GM23338 (cell line): ENCODE measurements around the gene STPG4.

ENCODE experiments used
- CREB1 ChIP-seq: fragments of 250-450 bp; sonication (Bioruptor Pico); IDR thresholded peaks from 2 replicates; pipeline ENCODE4 v1.5.0; 2020; ENCODE audit warnings: low read depth, mild to moderate bottlenecking, moderate library complexity
- CTCF ChIP-seq, 2 experiments: fragments of 200-600 bp in 1 of 2; sonication (generic) in 1 of 2; conservative IDR thresholded peaks; 2 replicates each; pipeline versions ENCODE4 v1.5.1 to v1.6.1; 2016 to 2017; ENCODE audit warnings: antibody characterized with exemption in 2 of 2, low read depth in 2 of 2, mild to moderate bottlenecking in 2 of 2, moderate library complexity in 1 of 2
- EZH2 ChIP-seq: fragments of 200-600 bp; sonication (generic); IDR thresholded peaks from one replicate; pipeline ENCODE4 v1.8.0; 2017; ENCODE audit warnings: antibody characterized with exemption, mild to moderate bottlenecking, low read depth; ENCODE audit not compliant: unreplicated experiment
- EZH2phosphoT487 ChIP-seq: fragments of 200-600 bp; sonication (generic); IDR thresholded peaks from one replicate; pipeline ENCODE4 v1.8.1; 2018; ENCODE audit warnings: antibody characterized with exemption; ENCODE audit not compliant: unreplicated experiment
- JUNB ChIP-seq: IDR thresholded peaks from one replicate; pipeline ENCODE4 v1.6.1; 2016; ENCODE audit warnings: antibody characterized with exemption; ENCODE audit not compliant: unreplicated experiment
- POLR2AphosphoS5 ChIP-seq: IDR thresholded peaks from 2 replicates; pipeline ENCODE4 v1.6.1; 2016; ENCODE audit warnings: antibody characterized with exemption, low read depth
- REST ChIP-seq: IDR thresholded peaks from one replicate; pipeline ENCODE4 v1.6.1; 2018; ENCODE audit warnings: antibody characterized with exemption; ENCODE audit not compliant: unreplicated experiment
- STAT1 ChIP-seq: IDR thresholded peaks from one replicate; pipeline ENCODE4 v1.6.1; 2016; ENCODE audit warnings: antibody characterized with exemption; ENCODE audit not compliant: unreplicated experiment
- ZNF331 ChIP-seq: fragments of 250-450 bp; sonication (Bioruptor Pico); IDR thresholded peaks from 2 replicates; pipeline ENCODE4 v1.5.0; 2020; ENCODE audit warnings: low read depth, mild to moderate bottlenecking, moderate library complexity
- TF ChIP-seq, protein P1 (sequence below): fragments of 250-450 bp; sonication (Bioruptor Pico); IDR thresholded peaks from 2 replicates; pipeline ENCODE4 v1.5.0; 2020; ENCODE audit warnings: mild to moderate bottlenecking, moderate library complexity

GRCh38 chr2:47119001-47119400 is 36.1 kb downstream of the STPG4 start:
- TF ChIP-seq CTCF (conservative IDR thresholded peaks at IDR 0.05; ENCODE audit: low read depth in 2 of 2) (no peak), POLR2AphosphoS5 (no peak), JUNB (no peak), STAT1 (no peak), EZH2 (no peak), EZH2phosphoT487 (no peak), REST (no peak), ZNF331 (CRISPR knock-in tag) (no peak), CREB1 (CRISPR knock-in tag) (no peak)
- TF ChIP-seq, protein P1, sequence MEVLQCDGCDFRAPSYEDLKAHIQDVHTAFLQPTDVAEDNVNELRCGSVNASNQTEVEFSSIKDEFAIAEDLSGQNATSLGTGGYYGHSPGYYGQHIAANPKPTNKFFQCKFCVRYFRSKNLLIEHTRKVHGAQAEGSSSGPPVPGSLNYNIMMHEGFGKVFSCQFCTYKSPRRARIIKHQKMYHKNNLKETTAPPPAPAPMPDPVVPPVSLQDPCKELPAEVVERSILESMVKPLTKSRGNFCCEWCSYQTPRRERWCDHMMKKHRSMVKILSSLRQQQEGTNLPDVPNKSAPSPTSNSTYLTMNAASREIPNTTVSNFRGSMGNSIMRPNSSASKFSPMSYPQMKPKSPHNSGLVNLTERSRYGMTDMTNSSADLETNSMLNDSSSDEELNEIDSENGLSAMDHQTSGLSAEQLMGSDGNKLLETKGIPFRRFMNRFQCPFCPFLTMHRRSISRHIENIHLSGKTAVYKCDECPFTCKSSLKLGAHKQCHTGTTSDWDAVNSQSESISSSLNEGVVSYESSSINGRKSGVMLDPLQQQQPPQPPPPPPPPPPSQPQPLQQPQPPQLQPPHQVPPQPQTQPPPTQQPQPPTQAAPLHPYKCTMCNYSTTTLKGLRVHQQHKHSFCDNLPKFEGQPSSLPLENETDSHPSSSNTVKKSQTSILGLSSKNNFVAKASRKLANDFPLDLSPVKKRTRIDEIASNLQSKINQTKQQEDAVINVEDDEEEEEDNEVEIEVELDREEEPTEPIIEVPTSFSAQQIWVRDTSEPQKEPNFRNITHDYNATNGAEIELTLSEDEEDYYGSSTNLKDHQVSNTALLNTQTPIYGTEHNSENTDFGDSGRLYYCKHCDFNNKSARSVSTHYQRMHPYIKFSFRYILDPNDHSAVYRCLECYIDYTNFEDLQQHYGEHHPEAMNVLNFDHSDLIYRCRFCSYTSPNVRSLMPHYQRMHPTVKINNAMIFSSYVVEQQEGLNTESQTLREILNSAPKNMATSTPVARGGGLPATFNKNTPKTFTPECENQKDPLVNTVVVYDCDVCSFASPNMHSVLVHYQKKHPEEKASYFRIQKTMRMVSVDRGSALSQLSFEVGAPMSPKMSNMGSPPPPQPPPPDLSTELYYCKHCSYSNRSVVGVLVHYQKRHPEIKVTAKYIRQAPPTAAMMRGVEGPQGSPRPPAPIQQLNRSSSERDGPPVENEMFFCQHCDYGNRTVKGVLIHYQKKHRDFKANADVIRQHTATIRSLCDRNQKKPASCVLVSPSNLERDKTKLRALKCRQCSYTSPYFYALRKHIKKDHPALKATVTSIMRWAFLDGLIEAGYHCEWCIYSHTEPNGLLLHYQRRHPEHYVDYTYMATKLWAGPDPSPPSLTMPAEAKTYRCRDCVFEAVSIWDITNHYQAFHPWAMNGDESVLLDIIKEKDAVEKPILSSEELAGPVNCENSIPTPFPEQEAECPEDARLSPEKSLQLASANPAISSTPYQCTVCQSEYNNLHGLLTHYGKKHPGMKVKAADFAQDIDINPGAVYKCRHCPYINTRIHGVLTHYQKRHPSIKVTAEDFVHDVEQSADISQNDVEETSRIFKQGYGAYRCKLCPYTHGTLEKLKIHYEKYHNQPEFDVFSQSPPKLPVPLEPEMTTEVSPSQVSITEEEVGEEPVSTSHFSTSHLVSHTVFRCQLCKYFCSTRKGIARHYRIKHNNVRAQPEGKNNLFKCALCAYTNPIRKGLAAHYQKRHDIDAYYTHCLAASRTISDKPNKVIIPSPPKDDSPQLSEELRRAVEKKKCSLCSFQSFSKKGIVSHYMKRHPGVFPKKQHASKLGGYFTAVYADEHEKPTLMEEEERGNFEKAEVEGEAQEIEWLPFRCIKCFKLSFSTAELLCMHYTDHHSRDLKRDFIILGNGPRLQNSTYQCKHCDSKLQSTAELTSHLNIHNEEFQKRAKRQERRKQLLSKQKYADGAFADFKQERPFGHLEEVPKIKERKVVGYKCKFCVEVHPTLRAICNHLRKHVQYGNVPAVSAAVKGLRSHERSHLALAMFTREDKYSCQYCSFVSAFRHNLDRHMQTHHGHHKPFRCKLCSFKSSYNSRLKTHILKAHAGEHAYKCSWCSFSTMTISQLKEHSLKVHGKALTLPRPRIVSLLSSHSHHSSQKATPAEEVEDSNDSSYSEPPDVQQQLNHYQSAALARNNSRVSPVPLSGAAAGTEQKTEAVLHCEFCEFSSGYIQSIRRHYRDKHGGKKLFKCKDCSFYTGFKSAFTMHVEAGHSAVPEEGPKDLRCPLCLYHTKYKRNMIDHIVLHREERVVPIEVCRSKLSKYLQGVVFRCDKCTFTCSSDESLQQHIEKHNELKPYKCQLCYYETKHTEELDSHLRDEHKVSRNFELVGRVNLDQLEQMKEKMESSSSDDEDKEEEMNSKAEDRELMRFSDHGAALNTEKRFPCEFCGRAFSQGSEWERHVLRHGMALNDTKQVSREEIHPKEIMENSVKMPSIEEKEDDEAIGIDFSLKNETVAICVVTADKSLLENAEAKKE, result no peak
